Measurements from ENCODE around the gene EMILIN3. TPM values are rescaled to one million over a fixed set of nuclear protein-coding genes. Genes with fewer than 3 reads are reported as not detected.

Gene EMILIN3
- total RNA-seq, 1 donor from 2014 or later, result under 0.01 TPM

DNA sequence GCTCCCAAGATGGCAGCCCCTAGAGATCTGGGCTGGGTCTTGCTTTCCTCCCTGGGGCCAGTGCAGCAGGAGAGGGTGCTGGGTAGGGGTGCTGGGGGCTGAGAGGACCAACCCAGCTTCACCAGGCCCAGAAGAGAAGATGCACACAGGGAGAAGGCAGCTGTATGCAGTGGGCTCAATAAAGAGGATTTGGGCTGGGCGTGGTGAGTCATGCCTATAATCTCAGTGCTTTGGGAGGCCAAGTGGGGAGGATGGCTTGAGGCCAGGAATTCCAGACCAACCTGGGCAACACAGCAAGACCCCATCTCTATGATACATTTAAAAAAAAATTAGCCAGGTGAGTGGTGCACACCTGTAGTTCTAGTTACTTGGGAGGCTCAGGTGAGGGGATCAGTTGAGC lies 25.7 kb upstream of the EMILIN3 start:
- no peak for DNase-seq

DNA sequence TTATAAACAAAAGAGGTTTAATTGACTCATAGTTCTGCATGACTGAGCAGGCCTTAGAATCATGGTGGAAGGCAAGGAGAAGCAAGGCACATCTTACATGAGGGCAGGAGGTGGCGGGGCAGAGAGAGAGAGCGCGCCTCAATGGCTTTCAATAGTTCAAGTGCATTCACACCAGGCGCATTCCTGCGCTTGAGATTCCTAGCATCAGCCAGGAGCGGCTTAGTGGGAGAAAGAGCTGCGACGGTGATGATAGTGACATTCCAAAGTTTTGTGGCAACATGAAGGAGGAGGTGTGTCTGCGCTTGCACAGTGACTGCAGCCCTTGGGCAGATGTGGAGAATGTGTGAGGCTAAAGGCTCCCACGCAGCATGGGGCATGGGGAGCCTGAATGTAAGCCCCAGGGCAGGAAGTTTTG lies 25.0 kb upstream of the EMILIN3 start:
- no peak for DNase-seq

DNA sequence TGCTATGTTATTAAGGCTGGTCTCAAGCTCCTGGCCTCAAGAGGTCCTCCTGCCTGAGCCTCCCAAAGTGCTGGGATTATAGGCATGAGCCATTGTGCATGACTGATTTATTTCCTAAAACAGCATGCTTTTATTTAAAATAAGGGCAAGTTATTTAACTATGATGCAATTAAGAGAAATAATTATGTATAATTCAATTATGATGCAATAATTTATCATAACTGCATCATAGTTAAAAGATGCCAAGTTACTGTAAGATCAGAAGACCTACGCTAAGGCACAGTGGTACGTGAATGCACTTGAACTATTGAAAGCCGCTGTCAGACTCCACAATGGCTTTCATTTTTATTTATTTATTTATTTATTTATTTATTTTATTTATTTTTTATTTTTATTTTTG lies 24.3 kb upstream of the EMILIN3 start:
- DNase-seq, result no peak

DNA sequence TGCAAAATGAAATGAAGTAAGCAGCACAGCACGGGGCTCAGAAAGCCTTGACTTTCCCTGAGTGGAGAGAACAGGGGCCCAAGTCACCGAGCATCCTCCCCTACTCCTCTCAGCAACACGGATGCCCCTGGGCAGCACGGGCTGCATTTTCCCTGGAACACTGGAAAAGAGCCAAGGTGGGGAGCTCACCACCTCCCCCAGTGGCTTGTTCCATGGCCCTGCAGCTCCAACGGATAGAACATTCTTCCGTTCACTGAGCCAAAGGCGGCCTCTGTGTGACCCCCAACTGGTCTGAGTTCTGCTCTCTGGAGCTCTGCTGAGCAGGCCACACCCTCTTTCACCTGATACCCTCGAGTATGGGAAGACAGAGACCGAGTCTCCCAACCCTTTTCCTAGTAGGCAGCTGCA lies 20.8 kb upstream of the EMILIN3 start:
- peak; percentile 31 for DNase-seq

DNA sequence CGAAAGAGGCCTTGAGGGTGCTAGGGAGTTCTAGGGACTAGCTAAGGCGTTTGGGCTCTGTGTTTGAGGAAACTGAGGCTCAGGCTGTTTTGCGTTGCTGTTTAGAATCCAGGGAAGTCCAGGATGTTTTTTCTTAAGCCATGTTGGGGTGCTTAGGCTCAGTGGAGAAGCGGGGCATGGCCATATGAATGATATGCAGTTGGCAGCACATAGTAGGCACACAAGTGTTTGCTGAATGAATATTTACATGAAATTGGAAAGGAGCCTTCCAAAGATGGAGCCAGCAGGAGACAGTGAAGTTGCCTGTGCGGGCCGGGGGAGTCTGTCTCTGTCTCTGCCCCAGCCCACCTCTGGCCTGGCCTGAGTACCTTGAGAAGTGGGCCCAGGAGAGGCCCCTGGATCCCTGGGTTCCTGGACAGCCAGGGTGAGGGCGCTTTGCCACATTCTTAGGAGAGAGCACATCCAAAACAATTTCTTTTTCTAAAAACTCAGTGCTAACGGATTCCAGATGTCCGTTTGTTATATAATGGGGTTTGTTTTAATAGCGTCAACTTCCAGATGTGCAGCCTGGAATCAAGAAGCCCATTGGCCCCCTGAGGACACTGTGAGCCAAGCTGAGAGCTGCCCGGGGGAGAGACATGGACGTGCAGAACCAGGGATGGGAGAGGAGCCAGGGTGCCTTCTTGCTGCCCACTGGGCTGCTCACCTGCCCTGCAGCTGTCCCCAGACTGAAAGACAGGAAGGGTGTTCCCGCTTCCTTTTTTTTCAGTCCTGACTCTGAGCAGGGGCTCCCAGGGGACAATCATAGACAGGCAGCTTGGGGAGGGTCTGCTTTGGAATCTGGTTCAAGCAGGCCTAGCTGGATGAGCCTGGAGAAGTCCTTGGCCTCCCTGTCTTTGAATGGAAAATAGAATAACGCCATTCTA lies 20.1 kb upstream of the EMILIN3 start:
- no peak for DNase-seq

DNA sequence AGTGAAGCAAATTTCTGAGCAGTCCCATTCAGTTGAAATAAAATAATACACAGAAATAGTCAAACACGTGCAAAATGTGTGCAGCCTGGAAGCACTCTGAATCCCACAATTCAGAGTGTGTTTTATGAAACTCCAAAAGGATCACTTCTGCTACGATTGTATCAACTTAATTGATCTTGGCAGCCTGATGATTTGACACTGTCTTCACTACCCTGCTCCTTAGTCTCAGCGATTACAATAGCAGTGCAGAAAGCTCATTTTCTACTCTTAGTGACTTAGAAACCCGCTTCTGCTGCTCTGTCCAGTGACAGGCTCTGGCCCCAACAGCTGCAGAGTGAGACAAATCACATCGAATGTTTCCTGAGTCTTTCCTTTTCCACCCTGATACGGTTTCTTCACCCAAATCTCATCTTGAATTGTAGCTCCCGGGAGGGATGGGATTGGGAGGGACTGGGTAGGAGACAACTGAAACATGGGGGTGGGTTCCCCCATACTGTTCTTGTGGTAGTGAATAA lies 16.2 kb upstream of the EMILIN3 start:
- no peak for DNase-seq

DNA sequence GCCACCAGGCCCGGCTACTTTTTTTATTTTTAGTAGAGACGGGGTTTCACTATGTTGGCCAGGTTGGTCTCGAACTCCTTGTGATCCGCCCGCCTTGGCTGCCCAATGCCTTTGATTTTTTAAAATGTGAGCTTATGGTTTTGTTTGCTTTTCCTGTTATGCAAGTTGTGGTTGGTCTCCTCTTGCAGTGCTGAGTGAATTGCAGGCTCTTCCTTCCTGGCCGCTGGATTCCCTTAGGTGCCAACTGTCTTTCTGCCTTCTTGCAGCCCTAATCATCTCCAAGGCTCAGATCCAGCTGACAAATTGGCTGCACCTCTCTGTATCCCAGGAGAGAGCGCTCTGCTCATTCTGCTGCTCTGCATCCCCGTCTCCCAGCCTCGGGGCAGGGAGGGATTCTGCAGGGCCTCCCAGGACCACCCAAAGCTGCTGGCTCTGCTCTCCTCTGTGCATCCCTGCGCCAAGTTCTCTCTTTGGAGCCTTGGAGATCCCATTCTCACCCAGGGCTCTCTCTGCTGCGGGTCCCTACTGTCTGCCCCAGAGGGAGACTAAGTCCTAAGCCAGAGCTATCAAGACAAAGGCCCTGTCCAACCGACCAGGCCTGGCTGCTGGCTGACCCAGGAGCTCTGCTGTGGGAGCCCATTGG lies 14.1 kb upstream of the EMILIN3 start:
- DNase-seq, result no peak

DNA sequence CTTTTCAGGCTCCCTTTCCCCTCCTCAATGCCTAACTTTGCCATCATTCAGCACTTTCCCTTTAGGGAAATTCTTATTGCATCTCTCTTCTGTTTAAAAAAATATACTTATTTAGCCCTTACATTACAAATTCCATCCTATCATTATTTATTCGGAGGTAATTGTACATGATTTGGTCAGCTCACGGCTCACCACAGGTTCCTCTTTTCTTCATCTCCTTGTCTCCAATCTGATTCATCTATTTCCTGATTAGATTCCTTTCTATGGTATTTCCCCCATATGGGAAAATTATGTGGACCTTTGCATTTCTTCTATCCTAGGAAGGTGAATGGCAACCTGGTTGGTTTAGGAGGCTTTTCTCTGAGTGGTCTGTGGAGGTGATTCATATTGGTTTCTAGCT lies 12.9 kb upstream of the EMILIN3 start:
- no peak for DNase-seq

DNA sequence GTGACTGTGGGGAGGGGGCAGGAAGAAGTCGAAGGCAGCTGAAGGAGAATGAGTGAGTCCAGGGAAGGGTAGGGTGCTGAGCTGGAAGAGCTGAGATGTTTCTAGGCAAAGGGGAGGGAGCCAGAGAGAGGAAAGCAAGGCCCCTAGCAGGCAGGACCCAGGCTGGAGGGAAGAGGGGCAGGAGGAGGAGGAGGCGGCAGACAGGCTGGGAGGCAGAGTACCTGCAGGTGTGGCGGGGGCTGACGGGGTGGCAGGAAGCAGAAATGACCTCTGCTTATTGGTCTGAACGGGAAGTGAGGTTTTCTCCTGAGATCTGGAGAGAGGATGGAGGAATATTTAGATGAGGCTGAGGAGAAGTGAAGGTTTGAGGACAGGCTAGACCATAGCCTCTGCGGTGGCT lies 10.7 kb upstream of the EMILIN3 start:
- no peak for DNase-seq

DNA sequence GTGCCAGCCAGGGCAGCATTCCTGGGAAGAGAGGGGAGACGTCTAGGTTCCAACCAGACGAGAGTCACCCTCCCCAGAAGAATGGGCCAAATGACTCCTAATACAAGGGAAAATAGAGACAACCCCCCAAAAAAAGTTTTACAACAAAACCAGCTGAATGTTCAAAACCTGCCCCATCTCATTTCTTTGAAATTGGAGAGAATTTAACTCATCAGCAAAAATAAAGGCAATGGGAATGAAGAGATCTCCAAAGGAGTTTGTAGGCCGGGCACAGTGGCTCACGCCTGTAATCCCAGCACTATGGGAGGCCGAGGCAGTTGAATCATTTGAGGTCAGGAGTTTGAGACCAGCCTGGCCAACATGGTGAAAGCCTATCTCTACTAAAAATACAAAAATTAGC lies 9.7 kb upstream of the EMILIN3 start:
- DNase-seq, result no peak

DNA sequence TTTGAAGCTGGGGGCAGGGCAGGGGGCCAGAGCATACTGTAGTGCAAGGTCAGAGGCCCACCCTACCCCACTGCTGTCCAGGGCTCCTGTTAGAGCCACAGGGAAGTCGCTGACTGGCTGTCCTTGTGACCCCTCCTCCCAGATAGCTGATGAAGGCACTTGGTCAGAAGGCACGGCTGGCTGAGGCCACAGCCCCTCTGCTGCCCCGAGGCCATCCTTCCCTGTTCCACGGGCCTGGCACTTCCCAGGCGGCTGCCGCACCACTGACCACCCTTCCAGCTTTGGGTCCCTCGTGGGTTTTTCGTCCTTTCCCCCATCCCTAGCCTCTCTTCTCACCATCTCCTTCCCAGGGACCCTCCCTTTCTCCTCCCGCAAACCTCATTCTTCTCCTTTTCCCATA lies 9.2 kb upstream of the EMILIN3 start:
- no peak for DNase-seq

DNA sequence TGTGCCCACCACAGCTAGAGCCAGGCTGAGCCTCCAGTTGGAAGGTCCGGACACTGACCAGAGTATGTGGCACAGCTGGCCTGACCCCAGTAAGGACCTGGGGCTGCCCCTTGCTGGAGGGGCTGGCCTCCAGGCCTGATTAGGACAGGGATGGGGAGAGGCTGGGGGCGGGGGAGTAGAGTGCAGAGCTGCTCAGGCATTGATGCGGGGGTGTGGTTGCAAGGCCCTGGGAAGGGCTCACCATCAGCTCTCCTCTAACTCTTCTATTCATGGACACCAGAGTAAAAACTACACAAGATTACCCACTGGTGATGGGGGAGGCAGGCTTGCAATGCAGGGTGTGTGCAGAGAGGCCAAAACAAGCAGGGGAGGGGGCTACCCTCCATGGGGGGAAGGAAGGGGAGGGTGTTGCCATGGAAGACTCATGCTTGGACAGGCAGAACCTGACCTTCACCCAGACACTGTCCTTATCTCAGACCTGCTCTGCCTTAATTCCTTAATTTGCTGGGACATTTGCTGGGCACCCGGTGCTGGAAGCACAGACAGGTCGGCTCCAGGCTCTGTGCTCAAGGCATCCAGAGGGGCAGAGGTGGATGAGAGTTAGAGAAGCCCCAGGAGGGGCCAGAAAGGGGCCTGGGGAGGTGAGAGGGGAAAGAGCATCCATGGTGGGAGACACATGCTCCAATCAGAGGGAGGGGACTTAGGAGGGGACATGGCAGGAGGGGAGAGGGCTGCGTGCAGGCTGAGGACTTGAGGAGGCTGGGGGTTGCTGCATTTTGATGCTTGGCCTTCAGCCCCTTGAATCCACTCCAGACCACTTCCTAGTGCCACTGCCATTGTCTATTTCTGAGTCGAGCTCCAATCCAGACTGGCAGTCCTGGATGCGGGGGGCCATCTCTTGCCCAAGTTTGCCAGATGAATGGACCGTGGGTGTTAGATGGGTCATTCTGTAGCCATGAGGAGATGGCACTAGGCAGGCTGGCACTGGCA lies 7.6 kb upstream of the EMILIN3 start:
- no peak for DNase-seq

DNA sequence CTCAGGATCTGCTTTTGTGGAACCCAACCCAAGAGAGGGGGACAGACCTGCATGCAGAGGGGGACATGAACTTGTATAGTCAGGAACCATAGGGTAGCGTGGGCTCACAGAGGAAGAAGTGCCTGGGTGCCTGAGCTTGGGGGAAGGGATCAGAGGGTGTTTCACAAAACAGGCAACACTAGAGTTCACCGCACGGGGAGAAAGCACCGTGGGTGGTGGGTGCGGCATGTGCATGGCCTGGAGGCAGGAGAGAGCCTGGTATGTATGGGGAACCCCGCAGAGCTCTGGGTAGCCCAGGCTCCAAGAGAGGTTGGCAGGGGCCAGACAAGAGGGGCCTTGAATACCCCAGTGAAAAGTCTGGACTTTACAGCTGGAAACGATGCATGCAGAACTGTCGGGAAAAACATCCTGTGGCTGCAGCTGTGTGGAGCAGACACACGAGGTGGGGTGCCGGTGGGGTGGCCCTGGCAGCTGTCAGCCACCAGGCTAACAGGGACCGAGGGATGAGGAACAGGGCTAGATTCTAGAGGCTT lies 6.7 kb upstream of the EMILIN3 start:
- no peak for DNase-seq

DNA sequence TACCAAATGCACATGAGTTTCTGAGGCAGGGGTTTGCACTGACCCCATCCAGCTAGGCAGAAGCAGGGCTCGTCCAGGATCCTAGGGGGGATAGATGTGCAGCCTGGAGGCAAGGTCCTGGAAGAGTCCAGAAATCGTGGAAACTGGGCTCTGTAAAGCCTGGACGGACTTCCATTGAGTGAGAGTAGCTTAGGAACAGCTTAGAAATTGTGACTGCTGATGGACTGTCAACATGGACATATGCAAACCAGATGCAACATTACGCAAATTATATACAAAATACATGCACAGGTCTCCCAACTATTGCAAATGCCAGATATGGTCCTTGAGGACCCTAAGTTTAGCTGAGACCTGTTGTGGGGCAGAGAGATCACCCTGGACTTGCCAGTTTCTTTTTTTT lies 4.8 kb upstream of the EMILIN3 start:
- no peak for DNase-seq

DNA sequence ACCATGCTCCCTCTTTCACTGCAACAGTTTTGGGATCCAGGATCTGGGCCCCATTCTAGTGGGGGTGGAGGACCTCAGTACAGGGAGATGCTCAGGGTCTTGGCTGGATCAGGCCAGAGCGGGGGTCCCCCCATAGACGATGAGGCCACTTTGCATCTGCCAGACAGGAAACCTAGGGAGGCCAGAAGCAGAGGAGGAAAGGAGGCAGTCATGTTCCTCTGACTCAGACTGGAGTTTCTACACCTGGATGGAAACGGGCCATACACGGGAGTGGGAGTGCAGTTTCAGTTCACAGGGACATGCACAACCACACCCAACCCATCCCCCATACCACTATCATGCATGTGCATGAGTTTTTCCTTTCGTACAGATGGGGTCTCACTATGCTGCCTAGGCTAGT lies 3.6 kb upstream of the EMILIN3 start:
- DNase-seq, result no peak

DNA sequence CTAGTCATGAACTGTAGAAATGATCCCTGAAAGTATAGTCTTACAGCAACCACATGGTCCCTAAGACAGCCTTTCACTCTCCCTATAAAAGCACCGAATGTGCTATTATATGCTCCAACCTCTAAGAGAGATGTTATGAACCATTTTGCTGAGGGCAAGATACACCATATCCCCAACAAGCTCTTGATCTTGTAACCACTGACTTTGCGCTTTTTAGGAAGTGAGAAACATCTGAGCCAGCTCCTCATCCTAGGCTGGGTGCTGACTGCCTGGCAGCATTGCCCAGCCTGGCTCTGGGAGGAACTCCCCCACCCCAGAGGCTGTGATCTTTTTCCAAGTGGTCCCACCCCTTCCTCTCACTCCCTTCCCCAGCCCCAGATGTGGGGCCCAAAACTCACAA lies 3.1 kb upstream of the EMILIN3 start:
- no peak for DNase-seq

DNA sequence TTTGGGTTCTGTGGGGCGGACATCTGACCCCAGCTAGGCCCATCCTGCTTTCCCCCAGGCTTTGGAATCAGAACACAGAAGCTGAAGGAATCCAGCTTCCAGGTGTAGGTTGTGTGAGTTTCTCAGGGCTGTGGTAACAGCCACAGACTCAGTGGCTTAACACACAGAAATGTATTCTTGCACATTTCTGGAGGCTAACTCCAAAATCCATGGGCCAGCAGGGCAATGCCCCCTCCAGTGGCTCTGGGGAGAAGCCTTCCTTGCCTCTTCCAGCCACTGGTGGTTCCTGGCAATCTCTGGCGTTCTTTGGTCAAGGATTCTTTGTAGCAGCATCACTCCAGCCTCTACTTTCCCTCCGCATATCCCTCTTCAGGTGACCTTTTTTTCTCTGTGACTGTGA lies 1.3 kb upstream of the EMILIN3 start:
- DNase-seq, result no peak

DNA sequence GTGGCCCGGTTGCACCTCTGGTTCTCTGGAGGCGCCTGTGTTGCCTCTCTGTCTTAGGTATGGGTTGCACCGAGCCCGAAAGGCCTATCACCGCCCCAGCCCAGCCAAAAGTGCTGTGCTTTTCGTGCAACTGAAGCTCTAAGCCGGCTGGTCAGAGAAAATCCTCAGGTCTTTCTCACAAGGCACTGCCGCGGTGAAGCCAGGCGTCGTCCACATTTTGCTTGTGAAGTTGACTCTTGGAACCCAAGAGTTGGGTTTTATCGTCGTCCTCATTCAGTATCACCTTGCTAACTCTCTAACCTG lies 726 bp upstream of the EMILIN3 start:
- no peak for DNase-seq

DNA sequence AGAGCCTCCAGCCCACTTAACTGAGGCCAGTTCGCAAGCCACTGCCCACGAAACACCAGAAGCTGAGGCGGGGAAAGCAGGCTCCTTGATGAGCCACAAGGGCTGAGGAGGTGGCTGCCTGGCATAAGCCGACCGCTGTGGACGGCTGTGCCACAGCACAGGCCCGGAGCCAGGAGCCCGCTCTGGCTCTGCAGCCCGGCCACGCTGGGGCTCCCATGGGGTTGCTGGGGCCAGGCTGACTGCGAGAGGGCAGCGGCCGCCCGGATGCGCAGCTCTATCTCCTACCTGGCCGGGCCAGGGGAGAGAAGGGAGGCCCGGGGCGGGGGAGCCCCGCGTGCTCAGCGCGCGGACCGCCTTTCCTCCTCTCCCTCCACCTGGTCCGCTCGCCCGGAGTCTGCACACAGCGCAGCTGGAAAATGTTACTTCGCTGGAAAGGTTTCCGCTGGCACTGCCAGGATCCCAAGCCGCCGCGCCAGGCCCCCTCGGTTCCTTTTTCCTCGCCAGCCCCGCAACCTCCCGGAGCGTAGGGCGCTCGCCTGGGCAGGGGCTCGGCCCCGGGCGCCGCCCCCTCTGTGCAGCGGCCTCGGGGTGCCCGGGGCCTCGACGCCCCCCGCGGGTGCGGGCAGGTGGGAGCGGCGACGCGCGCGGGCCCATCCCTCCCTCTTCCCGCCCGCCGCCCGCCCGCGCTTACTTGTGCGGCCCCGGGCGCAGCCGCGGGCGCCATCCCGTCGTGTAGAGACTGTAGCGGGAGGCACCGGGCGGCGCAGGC lies 657 bp downstream of the EMILIN3 start:
- DNase-seq, result no peak

DNA sequence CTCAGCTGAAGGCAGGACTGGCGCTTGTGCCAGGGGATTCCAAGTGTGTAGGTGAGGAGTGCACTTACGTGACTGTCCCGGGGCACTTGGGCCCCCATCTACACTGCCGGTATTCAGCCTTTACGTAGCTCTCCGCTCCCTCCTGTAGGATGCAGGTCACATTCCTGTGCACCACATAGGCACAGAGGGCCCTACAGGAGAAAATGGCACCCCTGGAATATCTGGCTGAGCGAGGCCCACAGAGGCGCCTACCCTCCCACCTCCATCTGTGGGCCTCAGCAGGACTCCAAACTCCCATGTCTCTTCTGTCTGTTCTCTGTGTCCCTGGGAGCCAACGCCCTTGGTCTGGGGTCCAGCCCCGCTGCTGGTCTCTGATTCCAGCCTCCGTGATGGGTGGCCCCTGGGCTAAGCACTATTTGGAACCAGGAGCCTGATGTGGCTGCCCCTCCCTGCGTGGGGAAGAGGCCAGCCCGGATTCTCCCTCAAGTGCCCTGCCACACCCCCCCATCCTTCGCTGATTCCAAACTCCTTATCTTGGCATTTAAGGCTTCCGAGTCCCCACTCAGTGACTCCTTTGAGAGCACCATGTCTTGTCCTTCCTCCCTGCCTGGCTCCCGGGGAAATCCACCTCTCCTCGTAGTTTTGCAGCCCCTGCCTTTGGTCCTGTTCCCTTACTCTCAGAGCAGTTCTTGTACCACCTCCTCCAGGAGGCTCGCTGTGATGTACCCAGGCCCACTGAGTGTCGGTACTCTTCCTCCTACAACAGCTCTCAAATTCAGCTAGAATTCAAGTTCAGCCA lies 1.5 kb downstream of the EMILIN3 start:
- no peak for DNase-seq

DNA sequence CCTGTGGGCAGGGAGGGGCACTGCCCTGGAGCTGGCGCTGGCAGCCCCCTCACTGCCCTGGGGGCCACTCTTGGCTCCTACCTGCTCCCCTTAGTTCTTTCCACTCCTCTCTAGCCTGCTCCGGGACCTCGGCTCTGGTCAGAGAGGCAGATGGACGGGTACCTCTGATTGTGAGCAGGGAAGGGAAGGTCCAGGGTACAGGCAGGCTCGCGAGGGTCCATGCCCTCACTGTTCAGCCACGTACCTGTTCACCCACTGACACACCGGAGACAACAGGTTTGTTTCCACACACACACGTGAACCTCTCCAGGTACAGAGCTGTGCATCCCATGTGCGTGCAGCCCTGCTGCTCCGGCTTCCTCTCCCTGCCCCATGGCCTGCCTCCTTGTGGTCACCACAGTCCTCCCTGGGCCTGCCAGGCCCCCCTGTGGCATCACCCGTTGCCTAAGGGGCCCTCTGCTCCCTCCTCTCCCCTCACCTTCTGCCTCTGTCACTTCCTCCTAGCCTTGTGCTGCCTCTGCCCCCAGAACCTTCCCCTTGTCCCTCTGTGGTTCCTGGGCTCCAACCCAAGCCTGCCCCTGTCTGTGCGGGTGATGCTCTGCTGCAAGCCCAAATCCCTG lies 2.3 kb downstream of the EMILIN3 start:
- DNase-seq, result no peak
